Suprapubic skin (tissue), 4 donors: Measurements from ENCODE around the gene OVAAL.

Source experiments
- POLR2A ChIP-seq, 2 donors: fragments of 450-650 bp; IDR thresholded peaks; one replicate each; pipeline ENCODE4 v1.6.1; 2017; ENCODE audit warnings: antibody characterized with exemption in 2 of 2, mild to moderate bottlenecking in 2 of 2, moderate library complexity in 2 of 2
- POLR2AphosphoS5 ChIP-seq, 3 donors: sonication (generic); formaldehyde crosslinking; IDR thresholded peaks; one replicate each; pipeline ENCODE4 v1.6.1; 2017; ENCODE audit warnings: antibody characterized with exemption in 3 of 3
- TF ChIP-seq, protein P1 (sequence below), 2 donors: fragments of 200-600 bp in 1 of 2; fragments of 450-650 bp in 1 of 2; sonication (generic) in 1 of 2; IDR thresholded peaks; one replicate each; pipeline ENCODE4 v1.5.1; 2016 to 2019; ENCODE audit warnings: antibody characterized with exemption in 2 of 2, mild to moderate bottlenecking in 1 of 2, moderate library complexity in 1 of 2

- TF ChIP-seq POLR2A (IDR thresholded peaks at IDR 0.05) = no peak
- TF ChIP-seq, protein P1, sequence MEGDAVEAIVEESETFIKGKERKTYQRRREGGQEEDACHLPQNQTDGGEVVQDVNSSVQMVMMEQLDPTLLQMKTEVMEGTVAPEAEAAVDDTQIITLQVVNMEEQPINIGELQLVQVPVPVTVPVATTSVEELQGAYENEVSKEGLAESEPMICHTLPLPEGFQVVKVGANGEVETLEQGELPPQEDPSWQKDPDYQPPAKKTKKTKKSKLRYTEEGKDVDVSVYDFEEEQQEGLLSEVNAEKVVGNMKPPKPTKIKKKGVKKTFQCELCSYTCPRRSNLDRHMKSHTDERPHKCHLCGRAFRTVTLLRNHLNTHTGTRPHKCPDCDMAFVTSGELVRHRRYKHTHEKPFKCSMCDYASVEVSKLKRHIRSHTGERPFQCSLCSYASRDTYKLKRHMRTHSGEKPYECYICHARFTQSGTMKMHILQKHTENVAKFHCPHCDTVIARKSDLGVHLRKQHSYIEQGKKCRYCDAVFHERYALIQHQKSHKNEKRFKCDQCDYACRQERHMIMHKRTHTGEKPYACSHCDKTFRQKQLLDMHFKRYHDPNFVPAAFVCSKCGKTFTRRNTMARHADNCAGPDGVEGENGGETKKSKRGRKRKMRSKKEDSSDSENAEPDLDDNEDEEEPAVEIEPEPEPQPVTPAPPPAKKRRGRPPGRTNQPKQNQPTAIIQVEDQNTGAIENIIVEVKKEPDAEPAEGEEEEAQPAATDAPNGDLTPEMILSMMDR (IDR thresholded peaks at IDR 0.05) = no peak
- TF ChIP-seq POLR2AphosphoS5 (IDR thresholded peaks at IDR 0.05) = no peak
Observed at GRCh38 chr1:180612632-180613031, 53.9 kb downstream of the OVAAL start.
